ENCODE results near the gene CNPY3.

Gene CNPY3

DNA sequence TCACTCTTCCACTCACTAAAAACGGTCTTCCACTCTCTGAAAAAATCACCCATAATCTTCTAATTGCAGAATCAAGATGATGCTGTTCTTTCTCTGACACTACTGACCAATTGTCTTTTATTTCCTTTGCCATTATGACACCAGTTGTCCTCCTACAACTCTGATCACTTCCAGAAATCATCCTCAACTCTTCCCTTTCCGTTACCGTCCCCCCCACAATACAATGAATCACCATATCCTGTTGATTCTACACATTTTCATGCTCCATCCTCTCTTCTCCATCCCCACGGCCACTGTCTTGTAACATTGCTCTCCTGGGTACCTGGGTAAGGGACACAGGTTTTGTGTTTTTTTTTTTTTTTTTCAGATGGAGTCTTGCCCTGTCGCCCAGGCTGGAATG, 52.6 kb downstream of the CNPY3 start:
- no peak for DNase-seq (ENCODE audit: low read depth)

DNA sequence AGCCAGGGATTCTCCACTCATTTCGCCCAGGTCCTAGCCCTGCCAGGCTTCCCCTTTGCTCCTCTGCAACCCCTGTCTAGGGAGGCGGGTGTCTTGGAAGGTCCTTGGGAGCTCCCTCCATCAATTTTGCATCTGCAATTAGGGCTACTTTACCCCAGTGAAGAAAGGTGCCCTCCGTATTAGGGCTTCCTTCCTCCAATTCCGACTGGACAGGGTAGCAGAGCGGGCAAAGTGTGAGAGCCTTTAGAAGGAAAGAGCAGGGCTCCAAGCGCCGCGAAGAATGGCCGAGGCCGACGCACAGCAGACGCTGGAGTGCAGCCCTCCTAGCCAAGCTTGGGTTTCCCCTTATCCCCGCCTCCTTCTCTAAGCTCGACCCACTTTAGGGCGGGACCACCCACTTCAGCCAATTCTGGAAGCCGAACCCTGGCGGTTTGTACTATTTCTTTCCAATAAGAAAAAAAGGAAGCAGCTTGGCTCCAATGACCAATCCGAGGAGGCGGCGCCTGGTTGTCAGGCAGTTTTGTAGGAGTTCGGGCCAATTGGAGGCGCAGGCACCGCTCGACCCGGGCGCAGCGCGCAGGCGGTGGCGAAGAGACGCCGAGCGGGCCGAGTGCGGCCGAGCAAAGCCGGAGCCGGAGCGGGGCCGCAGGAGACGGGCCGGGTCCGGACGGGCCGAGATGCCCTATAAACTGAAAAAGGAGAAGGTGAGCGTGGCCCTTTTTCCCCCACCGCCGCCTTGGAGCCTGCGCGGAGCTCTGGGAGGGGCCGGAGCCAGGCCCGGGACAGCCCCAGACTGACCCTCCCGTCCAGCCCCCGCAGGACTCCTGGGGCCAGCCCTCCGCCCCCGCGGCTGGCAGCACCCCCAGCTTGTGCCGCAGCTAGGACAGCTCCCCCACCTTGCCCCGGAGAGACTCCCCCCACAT, 55.0 kb downstream of the CNPY3 start, which contains the start of gene PPP2R5D:
Gene PPP2R5D (plus strand): TSS at position 570 of the 923 bp plus-strand sequence. CDS start 108 bp downstream, at position 678.
- peak; percentile 95 for DNase-seq (ENCODE audit: low read depth)

DNA sequence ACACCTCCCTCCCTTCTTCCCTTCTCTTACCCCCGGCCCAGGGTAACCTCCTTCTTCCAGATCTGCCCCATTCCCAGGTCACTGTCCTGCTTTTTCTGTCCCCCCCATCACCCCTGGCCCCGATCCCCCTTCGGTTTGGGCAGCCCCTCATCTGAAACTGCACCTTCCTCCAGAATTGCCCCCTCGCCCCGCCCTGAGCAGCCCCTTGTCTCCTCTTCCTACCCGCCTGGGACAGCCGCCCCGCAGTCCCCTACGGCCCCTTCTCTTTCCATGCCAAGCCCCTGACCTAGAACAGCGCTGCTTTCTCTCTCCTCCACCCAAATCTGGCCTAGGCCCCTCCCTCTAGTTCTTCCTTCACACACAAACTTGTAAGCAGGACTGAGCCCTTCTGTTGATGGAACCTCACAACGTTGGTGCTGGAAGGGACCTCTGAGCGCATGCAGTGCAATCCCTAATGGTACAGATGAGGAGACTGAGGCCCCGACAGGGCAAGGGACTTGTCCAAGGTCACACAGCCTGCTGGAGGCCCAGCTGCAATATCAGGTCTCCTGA, 55.7 kb downstream of the CNPY3 start:
- no peak for DNase-seq (ENCODE audit: low read depth)

DNA sequence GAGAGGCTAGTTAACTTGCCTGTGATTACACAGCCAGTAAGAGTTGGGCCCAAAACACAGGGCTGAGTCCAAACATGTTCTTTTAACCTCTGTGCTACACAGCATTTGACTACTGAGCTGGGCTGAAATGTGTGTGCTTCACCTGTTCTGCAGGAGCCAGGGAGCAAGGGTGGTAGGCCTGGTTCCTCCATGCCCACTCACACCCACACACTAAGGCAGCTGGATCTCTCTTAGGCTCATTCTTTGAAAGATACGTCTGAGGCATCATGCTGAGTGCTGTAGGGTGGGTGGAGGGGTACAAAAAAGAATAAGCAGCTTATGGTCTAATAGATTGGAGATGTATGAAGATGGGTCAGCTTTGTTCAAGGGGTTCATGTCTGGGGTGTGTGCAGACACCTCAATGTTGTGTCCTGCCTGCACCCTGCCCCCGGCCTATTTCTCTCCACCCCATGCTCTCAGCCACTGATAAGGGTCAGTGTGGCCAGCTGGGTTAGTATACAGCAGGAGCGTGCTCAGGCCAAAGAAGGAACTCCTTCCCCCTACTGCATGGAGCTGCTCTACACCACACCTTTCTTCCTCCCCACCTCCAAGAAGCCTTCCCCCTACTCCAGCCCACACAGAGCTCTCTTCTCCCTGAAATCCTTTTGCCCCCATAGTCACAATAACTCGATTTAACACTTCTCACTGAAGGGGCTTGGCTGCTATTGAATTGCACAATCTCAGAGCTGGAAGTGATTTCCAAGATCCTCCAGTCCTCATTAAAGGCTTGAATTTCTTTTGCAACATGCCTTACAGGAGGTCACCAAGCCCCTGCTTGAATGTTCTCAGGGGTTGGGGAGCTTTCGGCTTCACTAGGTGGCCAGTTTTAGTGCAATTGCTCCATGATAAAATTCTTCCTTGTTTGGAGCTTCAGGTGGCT, 58.5 kb downstream of the CNPY3 start:
- no peak for DNase-seq (ENCODE audit: low read depth)

DNA sequence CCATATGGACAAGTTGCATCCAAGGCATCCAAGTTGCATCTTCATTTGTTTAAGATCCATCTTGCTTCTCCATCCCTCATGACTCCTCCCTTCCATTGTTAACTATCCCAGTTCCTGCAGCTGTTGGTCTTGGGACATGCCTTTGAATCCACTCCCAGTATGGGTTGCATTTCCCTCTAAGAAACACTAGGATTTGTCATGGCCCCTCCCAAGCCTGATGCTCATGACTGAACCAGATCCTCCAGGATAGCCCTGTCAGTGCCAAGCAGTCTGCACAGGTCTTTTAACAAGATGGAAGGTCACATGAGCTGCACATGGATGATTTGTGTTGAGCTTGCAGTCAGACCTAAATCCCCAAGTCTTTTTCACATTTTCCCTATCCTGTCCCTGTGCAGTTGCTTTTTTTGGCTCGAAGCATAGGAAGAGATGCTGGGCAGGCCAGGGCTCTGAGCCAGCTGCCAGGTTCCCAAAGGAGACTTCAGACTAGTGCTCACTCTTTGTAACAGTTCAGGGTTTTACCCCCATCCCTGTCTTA, 59.3 kb downstream of the CNPY3 start:
- DNase-seq (ENCODE audit: low read depth) = no peak

Data from stimulated activated CD8-positive, alpha-beta memory T cell treated with anti-CD3 and anti-CD28 coated beads, Interleukin-12 subunit alpha, Interleukin-12 subunit beta, amount 100 ng/mL, for 1 hour (primary cell).